ENCODE data around the gene ANO10. TPM values are rescaled to one million over a fixed set of nuclear protein-coding genes. Genes with fewer than 3 reads are reported as not detected.

Gene ANO10
- total RNA-seq, 1 experiment from 2014 or later = 23.7 TPM

GRCh38 chr3:43423142-43423541, 198.7 kb downstream of the ANO10 start:
- H3K36me3 ChIP-seq (ENCODE audit: low read depth, low read length) = peaks cover 19% of the 10 kb centered on the region; the same call in 1 of the 2 replicates
- ATAC-seq (peak; percentile 80), DNase-seq (peak; percentile 71)
- H3F3A ChIP-seq (ENCODE audit: low read length, unreplicated experiment) = peaks cover 5% of the 10 kb centered on the region
- H4K20me1 ChIP-seq (ENCODE audit: low read length) = no peaks in the 10 kb centered on the region
- no peaks in the 10 kb centered on the region for H3K79me2 ChIP-seq (ENCODE audit: low read length)
- no peak for TF ChIP-seq CTCF (conservative IDR thresholded peaks at IDR 0.05; ENCODE audit: low read depth, low read length)
- TF ChIP-seq EZH2 (IDR thresholded peaks at IDR 0.05; ENCODE audit: low read length, unreplicated experiment) = no peak
- no peak for TF ChIP-seq EZH2phosphoT487 (IDR thresholded peaks at IDR 0.05; ENCODE audit: borderline replicate concordance, low read length)
- H3K9me3 ChIP-seq (ENCODE audit: low read length) = no peaks in the 10 kb centered on the region
- no peak overlapping the region for H2AFZ ChIP-seq (ENCODE audit: low read length)
- peaks cover 33% of the 10 kb centered on the region for H3K4me1 ChIP-seq (ENCODE audit: insufficient read depth, low read length)
- no TSS peak for BruUV-seq (replicated peaks)
- intact Hi-C loops (cut with micrococcal nuclease) = loop anchor here (2.0 to 5.0 kb wide), 3 partner anchors 34 to 79 kb away; no protein-coding TSS in a partner anchor
- H3K4me3 ChIP-seq (ENCODE audit: low read length) = no peak overlapping the region
- H3K9ac ChIP-seq (ENCODE audit: low read length) = peak overlapping the region; percentile 23
- peak overlapping the region; percentile 30 for H3K4me2 ChIP-seq (ENCODE audit: low read length)
- POLR2A ChIA-PET (ENCODE audit: unreplicated experiment) = interaction anchor here (0.5 kb wide), 1 partner anchor 29 kb away, joined by 9 read pairs; no protein-coding TSS in a partner anchor
- CTCF ChIA-PET = interaction anchor here (0.6 to 0.7 kb wide), 2 partner anchors 34 to 665 kb away, joined by 3 to 12 read pairs; no protein-coding TSS in a partner anchor
- peak overlapping the region; percentile 62 for H3K27ac ChIP-seq (ENCODE audit: low read length)
- no peaks in the 10 kb centered on the region for H3K9me2 ChIP-seq (replicated peaks; ENCODE audit: low read length)
- no peaks in the 10 kb centered on the region for H3K27me3 ChIP-seq (ENCODE audit: low read length)

- H3K36me3 ChIP-seq (ENCODE audit: low read depth, low read length) = no peaks in the 10 kb centered on the region
- peaks cover 32% of the 10 kb centered on the region for H3K4me1 ChIP-seq (ENCODE audit: insufficient read depth, low read length)
- peak; percentile 86 for DNase-seq
- BruUV-seq (replicated peaks) = no TSS peak
- ChIA-PET POLR2A (ENCODE audit: unreplicated experiment) (interaction anchor here (0.6 kb wide), 1 partner anchor 43 kb away, joined by 3 read pairs; no protein-coding TSS in a partner anchor), CTCF (no interaction called here)
- peaks cover 2% of the 10 kb centered on the region for H3F3A ChIP-seq (ENCODE audit: low read length, unreplicated experiment)
- TF ChIP-seq CTCF (conservative IDR thresholded peaks at IDR 0.05; ENCODE audit: low read depth, low read length) = no peak
- no peak for TF ChIP-seq EZH2phosphoT487 (IDR thresholded peaks at IDR 0.05; ENCODE audit: borderline replicate concordance, low read length)
- peak overlapping the region; percentile 89 for H3K27ac ChIP-seq (ENCODE audit: low read length)
- H3K9me2 ChIP-seq (replicated peaks; ENCODE audit: low read length) = no peaks in the 10 kb centered on the region
- ATAC-seq = peak; percentile 78
- no peaks in the 10 kb centered on the region for H4K20me1 ChIP-seq (ENCODE audit: low read length)
- no peaks in the 10 kb centered on the region for H3K9me3 ChIP-seq (ENCODE audit: low read length)
- no peak overlapping the region for H3K4me3 ChIP-seq (ENCODE audit: low read length)
- H3K27me3 ChIP-seq (ENCODE audit: low read length) = no peaks in the 10 kb centered on the region
- intact Hi-C loops (cut with micrococcal nuclease) = no loop called here
- H3K79me2 ChIP-seq (ENCODE audit: low read length) = no peaks in the 10 kb centered on the region
- H3K9ac ChIP-seq (ENCODE audit: low read length) = peak overlapping the region; percentile 59
- H3K4me2 ChIP-seq (ENCODE audit: low read length) = peak overlapping the region; percentile 34
- no peak overlapping the region for H2AFZ ChIP-seq (ENCODE audit: low read length)
These were observed 203.1 kb downstream of the ANO10 start for GRCh38 chr3:43418601-43419272.

- H4K20me1 ChIP-seq (ENCODE audit: low read length) = no peaks in the 10 kb centered on the region
- no peaks in the 10 kb centered on the region for H3K27me3 ChIP-seq (ENCODE audit: low read length)
- no TSS peak for BruUV-seq (replicated peaks)
- intact Hi-C loops (cut with micrococcal nuclease) = no loop called here
- H3K9me2 ChIP-seq (replicated peaks; ENCODE audit: low read length) = no peaks in the 10 kb centered on the region
- no peaks in the 10 kb centered on the region for H3F3A ChIP-seq (ENCODE audit: low read length, unreplicated experiment)
- TF ChIP-seq EZH2 (IDR thresholded peaks at IDR 0.05; ENCODE audit: low read length, unreplicated experiment) = no peak
- no peak for TF ChIP-seq EZH2phosphoT487 (IDR thresholded peaks at IDR 0.05; ENCODE audit: borderline replicate concordance, low read length)
- no peak for TF ChIP-seq CTCF (conservative IDR thresholded peaks at IDR 0.05; ENCODE audit: low read depth, low read length)
- no peak overlapping the region for H3K27ac ChIP-seq (ENCODE audit: low read length)
- no peak overlapping the region for H3K9ac ChIP-seq (ENCODE audit: low read length)
- no peak overlapping the region for H2AFZ ChIP-seq (ENCODE audit: low read length)
- H3K4me1 ChIP-seq (ENCODE audit: insufficient read depth, low read length) = peaks cover 19% of the 10 kb centered on the region
- DNase-seq (no peak), ATAC-seq (no peak)
- H3K4me3 ChIP-seq (ENCODE audit: low read length) = no peak overlapping the region
- ChIA-PET CTCF (no interaction called here), POLR2A (ENCODE audit: unreplicated experiment) (no interaction called here)
- no peak overlapping the region for H3K4me2 ChIP-seq (ENCODE audit: low read length)
- H3K36me3 ChIP-seq (ENCODE audit: low read depth, low read length) = no peaks in the 10 kb centered on the region
- no peaks in the 10 kb centered on the region for H3K9me3 ChIP-seq (ENCODE audit: low read length)
- H3K79me2 ChIP-seq (ENCODE audit: low read length) = no peaks in the 10 kb centered on the region
These were observed 204.7 kb downstream of the ANO10 start for GRCh38 chr3:43417133-43417532.
